GM20000 (cell line): ENCODE results near the gene SYTL2.
"Not testable (repeated sequence)": the region's sequence is repeated elsewhere in the genome, so short reads cannot be mapped to it uniquely, and the experiment has no call there.

Experiments
- DNase-seq: peaks from one replicate; pipeline ENCODE4 v3.0.0; 2012; ENCODE audit warnings: low spot score
- CTCF ChIP-seq: IDR thresholded peaks from 2 replicates; pipeline ENCODE4 v1.5.1; 2012; ENCODE audit warnings: mild to moderate bottlenecking, control low read depth; ENCODE audit errors: extremely low read depth, missing control alignments

Gene SYTL2

DNA sequence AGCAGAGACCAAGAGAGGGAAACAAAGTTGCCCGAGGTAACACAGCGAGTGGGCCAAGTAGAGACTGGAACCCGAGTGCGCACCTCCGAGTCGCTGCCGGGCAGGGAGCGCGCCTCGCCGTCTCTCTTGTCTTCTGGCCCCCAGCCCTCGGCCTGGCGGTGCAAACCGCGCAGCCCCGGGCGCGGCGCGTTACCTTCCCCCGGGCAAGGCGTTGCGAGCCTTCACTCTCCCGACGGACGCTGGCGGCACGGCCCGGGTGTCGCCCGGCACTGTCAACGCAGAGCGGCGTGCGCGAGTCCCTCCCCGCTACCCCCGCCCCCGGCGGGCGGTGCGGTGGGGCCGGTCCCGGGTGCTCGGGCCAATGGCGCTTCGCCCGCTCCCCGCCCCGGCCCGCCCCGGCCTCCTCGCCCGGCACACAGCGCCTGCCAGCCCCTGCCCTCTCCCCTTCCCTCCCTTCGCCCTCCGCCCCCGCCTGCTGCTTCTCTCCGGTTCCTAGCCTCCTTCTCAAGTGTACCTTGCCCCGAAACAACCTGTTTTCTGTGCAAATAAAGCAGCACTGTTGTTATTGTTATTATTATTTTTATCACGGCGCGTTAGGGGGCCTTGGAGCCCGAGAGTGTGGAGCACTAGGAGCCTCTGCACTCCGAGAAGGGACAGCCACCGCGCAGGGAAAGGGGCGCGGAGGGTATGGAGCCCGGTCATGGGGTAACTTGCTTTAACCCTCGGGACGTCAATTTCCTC lies at the start of gene SYTL2:
Gene SYTL2, minus strand, starts transcription at position 271 of the 741 bp plus-strand sequence. CDS start 53,416 bp downstream, outside the sequence.
- DNase-seq = peak; percentile 79
- TF ChIP-seq CTCF = no peak

- not testable (repeated sequence) for DNase-seq
These were observed 48.6 kb upstream of the SYTL2 start for GRCh38 chr11:85859541-85859940.

DNA sequence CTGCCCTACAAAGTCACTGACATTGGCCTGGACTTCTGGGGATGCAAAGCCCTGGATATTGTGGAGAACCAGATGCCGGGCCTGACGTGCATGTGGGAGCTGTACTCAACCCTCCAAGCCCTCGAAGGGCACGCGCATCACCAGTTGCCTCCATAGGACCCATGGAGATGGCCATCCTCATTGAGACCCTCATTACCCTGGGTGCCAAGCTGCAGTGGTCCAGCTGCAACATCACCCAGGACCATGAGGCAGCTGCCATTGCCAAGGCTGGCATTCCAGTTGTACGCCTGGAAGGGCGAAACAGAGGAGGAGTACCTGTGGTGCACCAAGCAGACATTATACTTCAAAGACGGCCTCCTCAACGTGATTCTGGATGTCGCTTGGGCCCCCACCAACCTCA lies 46.2 kb upstream of the SYTL2 start:
- no peak for DNase-seq
- no peak for TF ChIP-seq CTCF

- no peak for DNase-seq
- no peak for TF ChIP-seq CTCF
These were observed 44.4 kb upstream of the SYTL2 start, which contains the start of gene CCDC83 for GRCh38 chr11:85855341-85855656. TSS of gene CCDC83 (plus strand) at chr11:85855383. CDS start at chr11:85865124, 9,741 bp downstream.

DNA sequence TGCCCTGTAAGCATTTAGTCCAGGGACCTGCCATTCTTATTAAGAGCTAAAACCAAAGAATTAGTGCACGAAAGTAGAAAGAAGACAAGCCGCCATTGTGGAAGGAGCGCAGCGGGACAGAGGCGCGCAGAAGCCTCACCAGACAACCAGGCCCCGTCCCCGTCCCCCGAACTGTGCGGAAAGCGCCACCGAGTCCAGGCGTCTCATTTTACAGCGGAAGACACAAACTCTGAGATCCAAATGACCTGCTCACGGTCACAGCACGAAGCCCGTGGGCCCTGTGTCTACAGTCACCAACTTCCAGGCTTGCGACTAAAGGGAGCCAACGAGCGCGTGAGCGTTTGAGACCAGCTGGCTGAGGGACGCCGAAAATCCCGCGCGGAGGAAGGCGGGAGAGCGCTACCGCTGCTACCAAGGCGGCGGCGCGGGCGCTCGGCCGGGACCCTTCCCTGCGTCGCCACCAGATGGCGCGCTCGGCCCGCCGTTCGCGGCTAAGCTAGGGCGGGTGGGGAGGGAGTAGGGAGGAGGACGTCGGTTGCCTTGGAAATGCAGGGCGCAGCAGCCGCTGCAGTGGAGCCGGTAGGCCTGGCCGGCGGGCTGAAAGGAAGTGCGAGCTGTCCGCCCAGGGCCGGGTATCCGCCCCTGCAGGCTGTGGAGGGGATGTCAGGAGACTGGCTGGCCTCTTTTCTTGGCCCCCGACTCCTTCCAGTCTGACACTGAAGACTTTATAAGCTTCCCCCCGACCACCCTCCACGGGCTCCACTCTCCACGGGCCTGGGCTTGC lies 43.8 kb upstream of the SYTL2 start:
- peak; percentile 77 for TF ChIP-seq CTCF
- DNase-seq = peak; percentile 94

DNA sequence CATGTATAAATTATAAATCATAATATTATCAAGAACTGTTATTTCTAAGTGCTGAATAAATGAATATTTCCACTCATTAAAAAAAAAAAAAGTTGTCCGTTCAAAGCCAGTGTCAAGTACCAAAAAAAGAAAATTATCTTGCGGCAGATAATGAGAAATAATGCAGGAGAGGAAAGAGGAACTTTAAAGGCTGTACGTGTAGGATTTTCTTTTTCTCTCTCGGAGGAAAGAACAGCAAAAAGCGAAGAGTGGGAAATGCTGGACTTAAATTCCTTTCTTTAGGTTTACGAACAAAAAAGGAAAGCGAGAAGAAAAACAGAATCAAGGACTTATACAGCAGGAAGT lies 43.2 kb upstream of the SYTL2 start:
- no peak for TF ChIP-seq CTCF
- no peak for DNase-seq

DNA sequence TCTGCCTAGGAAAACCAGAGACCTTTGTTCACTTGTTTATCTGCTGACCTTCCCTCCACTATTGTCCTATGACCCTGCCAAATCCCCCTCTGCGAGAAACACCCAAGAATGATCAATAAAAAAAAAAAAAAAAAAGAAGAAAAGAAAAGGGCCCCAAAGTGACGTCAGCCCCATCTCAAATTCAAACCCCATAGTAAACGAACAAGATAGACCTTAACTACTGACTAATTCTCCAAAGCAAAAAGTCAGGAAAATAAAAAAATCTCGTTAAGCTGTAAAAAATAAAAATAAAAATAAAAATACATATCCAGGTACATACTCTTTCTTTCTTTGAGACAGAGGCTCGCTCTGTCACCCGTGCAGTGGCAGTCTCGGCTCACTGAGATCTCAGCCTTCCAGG lies 42.6 kb upstream of the SYTL2 start:
- not testable (repeated sequence) for DNase-seq

- not testable (repeated sequence) for DNase-seq
These were observed 41.8 kb upstream of the SYTL2 start for GRCh38 chr11:85852754-85853153.

DNA sequence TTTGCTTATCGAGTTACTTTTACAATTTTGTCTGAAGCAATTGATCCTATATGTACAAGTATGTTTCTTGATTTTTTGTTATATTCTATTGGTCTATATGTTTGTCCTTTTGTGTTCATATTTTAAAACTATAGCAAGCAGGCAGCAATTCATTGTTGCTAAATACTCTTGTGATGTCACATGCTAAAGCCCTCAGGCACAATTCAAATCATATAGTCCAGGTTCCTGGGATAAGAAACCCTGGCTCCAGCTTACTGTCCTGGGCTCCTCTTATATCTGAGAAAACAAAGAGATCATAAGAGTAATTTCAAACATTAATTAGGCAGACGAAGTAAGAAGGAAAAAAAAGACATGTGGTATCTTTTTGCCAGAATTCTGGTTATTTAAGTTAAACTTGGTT lies 37.6 kb upstream of the SYTL2 start:
- DNase-seq = no peak
- TF ChIP-seq CTCF = no peak
